RWPE1 (cell line): ENCODE results near the gene SLIT3.

Experiments used
- CTCF ChIA-PET: fragments of 350-600 bp; sonication (Branson Sonifier 250); formaldehyde crosslinking; extraction: SDS; loops from one replicate; lab custom pipeline; 2021; lab: Yijun Ruan, JAX
- POLR2A ChIA-PET: fragments of 400-600 bp; formaldehyde crosslinking; extraction: SDS; loops from one replicate; lab custom pipeline; 2020; ENCODE audit warnings: antibody characterized with exemption; ENCODE audit not compliant: low non-redundant PET; lab: Yijun Ruan, JAX
- DNase-seq: peaks from one replicate; pipeline ENCODE4 v3.0.0; 2012; ENCODE audit warnings: low spot score
- H3K27ac ChIP-seq: fragments of 450-650 bp; 2 replicates; pipeline ENCODE4 v1.5.1; 2017
- TF ChIP-seq, protein P1 (sequence below): fragments of 450-650 bp; conservative IDR thresholded peaks from 2 replicates; pipeline ENCODE4 v1.5.1; 2017; ENCODE audit warnings: low read depth, mild to moderate bottlenecking

The SLIT3 gene

GRCh38 chr5:169185626-169186025 is 115.3 kb downstream of the SLIT3 start:
- TF ChIP-seq, protein P1, sequence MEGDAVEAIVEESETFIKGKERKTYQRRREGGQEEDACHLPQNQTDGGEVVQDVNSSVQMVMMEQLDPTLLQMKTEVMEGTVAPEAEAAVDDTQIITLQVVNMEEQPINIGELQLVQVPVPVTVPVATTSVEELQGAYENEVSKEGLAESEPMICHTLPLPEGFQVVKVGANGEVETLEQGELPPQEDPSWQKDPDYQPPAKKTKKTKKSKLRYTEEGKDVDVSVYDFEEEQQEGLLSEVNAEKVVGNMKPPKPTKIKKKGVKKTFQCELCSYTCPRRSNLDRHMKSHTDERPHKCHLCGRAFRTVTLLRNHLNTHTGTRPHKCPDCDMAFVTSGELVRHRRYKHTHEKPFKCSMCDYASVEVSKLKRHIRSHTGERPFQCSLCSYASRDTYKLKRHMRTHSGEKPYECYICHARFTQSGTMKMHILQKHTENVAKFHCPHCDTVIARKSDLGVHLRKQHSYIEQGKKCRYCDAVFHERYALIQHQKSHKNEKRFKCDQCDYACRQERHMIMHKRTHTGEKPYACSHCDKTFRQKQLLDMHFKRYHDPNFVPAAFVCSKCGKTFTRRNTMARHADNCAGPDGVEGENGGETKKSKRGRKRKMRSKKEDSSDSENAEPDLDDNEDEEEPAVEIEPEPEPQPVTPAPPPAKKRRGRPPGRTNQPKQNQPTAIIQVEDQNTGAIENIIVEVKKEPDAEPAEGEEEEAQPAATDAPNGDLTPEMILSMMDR, result no peak
- no peak overlapping the region for H3K27ac ChIP-seq
- POLR2A ChIA-PET, result no interaction called here
- DNase-seq, result no peak
- CTCF ChIA-PET, result no interaction called here

DNA sequence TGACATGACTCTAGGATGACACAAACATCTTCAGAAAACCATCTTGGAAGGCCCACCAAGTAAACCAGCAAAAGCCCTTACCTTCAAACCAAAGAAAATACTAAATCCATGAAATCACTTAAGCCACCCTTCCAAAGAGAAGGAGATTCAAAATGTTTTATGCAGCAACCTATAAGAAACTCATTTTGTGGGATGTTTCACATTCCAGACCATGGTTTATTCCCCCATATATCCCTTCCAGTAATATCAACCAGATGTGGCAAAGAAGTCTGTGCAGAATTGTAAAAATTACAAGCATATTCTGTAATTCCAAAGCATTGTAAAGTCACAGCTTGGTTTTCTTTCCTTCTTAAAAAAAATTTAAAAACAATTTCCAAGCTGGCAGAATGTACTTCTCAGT is 117.4 kb downstream of the SLIT3 start:
- ChIA-PET POLR2A (no interaction called here), CTCF (interaction anchor here (0.7 kb wide), 1 partner anchor 319 kb away, joined by 3 read pairs; no protein-coding TSS in a partner anchor)
- no peak overlapping the region for H3K27ac ChIP-seq
- TF ChIP-seq, protein P1, result no peak
- DNase-seq, result no peak

DNA sequence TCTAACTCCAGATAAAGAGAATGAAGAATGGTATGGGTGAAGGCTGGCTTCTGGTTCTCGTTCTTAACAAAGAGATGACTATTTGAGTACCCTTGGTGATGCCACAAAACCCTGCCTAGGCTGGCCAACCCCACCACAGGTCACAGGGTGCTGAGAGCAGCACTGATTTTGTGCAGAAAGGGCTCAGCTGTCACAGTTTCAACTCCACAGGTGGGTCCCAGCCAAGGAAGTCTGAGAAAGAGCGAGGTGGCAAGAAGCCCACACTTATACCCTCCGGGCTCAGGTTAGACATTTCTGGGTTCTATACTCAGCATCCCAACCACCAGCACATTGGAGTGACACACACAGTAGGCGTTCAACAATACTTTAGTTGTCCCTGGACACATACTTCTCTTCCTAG is 118.1 kb downstream of the SLIT3 start:
- H3K27ac ChIP-seq, result no peak overlapping the region
- CTCF ChIA-PET, result no interaction called here
- DNase-seq, result no peak
- POLR2A ChIA-PET, result no interaction called here
- TF ChIP-seq, protein P1, result no peak

DNA sequence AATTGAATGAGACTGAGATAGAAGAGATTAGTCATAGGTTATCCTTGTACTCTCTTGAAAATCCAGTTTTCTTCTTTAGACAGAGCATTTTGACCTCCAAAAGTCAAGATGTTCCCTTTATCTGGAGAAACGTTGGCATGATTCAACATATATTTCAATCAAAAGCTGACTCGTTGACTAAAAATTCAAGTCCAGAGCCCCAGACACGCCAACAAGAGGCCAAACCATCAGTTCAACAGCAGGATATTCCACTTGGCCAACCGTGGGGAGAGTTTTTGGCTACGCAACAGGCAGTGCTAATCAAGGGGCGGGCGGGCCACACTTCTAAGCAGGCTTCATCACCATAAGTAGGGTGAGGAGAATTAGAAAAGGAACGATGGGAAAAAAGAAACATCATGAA is 119.1 kb downstream of the SLIT3 start:
- TF ChIP-seq, protein P1, result no peak

GRCh38 chr5:169178754-169179153 is 122.2 kb downstream of the SLIT3 start:
- ChIA-PET CTCF (interaction anchor here (0.6 to 0.7 kb wide), 2 partner anchors 345 to 463 kb away, joined by 3 read pairs; no protein-coding TSS in a partner anchor), POLR2A (no interaction called here)
- no peak overlapping the region for H3K27ac ChIP-seq
- TF ChIP-seq, protein P1, result no peak
- DNase-seq, result no peak

More for the DNA sequence above, 119.1 kb downstream of the SLIT3 start:
- POLR2A ChIA-PET, result no interaction called here
- H3K27ac ChIP-seq, result peak overlapping the region; percentile 56
- peak; percentile 26 for DNase-seq
- CTCF ChIA-PET, result no interaction called here

- CTCF ChIA-PET, result interaction anchor here (0.6 kb wide), 2 partner anchors 218 to 463 kb away, joined by 3 to 5 read pairs; no protein-coding TSS in a partner anchor
- DNase-seq, result no peak
- POLR2A ChIA-PET, result no interaction called here
- no peak overlapping the region for H3K27ac ChIP-seq
- TF ChIP-seq, protein P1, result no peak
Observed at GRCh38 chr5:169178274-169178673, 122.7 kb downstream of the SLIT3 start.
